GM23338 (cell line): ENCODE measurements around the gene KRTAP4-11. TPM values are rescaled to one million over a fixed set of nuclear protein-coding genes. Genes with fewer than 3 reads are reported as not detected.

Source experiments
- ATAC-seq: fragments of 200-7000 bp; cut with Tn5 transposase; 3 replicates; pipeline ENCODE4 v1.9.1; 2020
- DNase-seq: peaks from one replicate; pipeline ENCODE4 v3.0.0-alpha.2; 2015; ENCODE audit warnings: low spot score
- H2AFZ ChIP-seq: fragments of 200-600 bp; sonication (generic); 2 replicates; pipeline ENCODE4 v1.8.0; 2016; ENCODE audit warnings: antibody characterized with exemption, mild to moderate bottlenecking, moderate library complexity
- H3F3A ChIP-seq: fragments of 200-600 bp; sonication (generic); replicated peaks from 2 replicates; pipeline ENCODE4 v1.8.0; 2017; ENCODE audit warnings: antibody characterized with exemption, mixed run types, low read depth
- H3K27ac ChIP-seq: fragments of 200-600 bp; sonication (generic); 2 replicates; pipeline ENCODE4 v1.6.1; 2016; ENCODE audit warnings: low read depth
- H3K27me3 ChIP-seq: fragments of 200-600 bp; sonication (generic); 2 replicates; pipeline ENCODE4 v1.8.0; 2016; ENCODE audit warnings: mild to moderate bottlenecking, mixed run types, moderate library complexity; ENCODE audit not compliant: insufficient read depth
- H3K36me3 ChIP-seq: fragments of 200-600 bp; sonication (generic); 2 replicates; pipeline ENCODE4 v1.8.0; 2016; ENCODE audit warnings: mild to moderate bottlenecking; ENCODE audit not compliant: insufficient read depth
- H3K4me1 ChIP-seq: fragments of 200-600 bp; sonication (generic); 2 replicates; pipeline ENCODE4 v1.8.0; 2016; ENCODE audit warnings: mild to moderate bottlenecking, moderate library complexity; ENCODE audit not compliant: insufficient read depth
- H3K4me2 ChIP-seq: fragments of 200-600 bp; sonication (generic); 2 replicates; pipeline ENCODE4 v1.7.1; 2017; ENCODE audit warnings: mixed run types
- H3K4me3 ChIP-seq: fragments of 200-600 bp; sonication (generic); 2 replicates; pipeline ENCODE4 v1.6.1; 2016; ENCODE audit warnings: mixed run types
- H3K79me2 ChIP-seq: fragments of 200-600 bp; sonication (generic); replicated peaks from 2 replicates; pipeline ENCODE4 v1.8.0; 2017; ENCODE audit warnings: mild to moderate bottlenecking; ENCODE audit not compliant: insufficient read depth
- H3K9me2 ChIP-seq: fragments of 200-600 bp; sonication (generic); 2 replicates; pipeline ENCODE4 v1.8.0; 2017; ENCODE audit not compliant: insufficient read depth
- H4K20me1 ChIP-seq: fragments of 200-600 bp; sonication (generic); replicated peaks from 2 replicates; pipeline ENCODE4 v1.8.0; 2017; ENCODE audit warnings: mild to moderate bottlenecking; ENCODE audit not compliant: insufficient read depth
- H3K27ac Mint-ChIP-seq: 2 replicates; pipeline ENCODE4 v1.8.0; 2020; ENCODE audit warnings: inconsistent platforms, mild to moderate bottlenecking, moderate library complexity, mixed read lengths
- H3K27me3 Mint-ChIP-seq: 3 replicates; pipeline ENCODE4 v1.8.0; 2022; ENCODE audit warnings: low read depth, mild to moderate bottlenecking, moderate library complexity, mixed read lengths, inconsistent platforms; ENCODE audit not compliant: insufficient read depth, poor library complexity
- H3K36me3 Mint-ChIP-seq: 3 replicates; pipeline ENCODE4 v1.8.0; 2021; ENCODE audit warnings: low read depth, mild to moderate bottlenecking, inconsistent platforms, moderate library complexity, mixed read lengths
- H3K4me1 Mint-ChIP-seq: 3 replicates; pipeline ENCODE4 v1.8.0; 2020; ENCODE audit warnings: mild to moderate bottlenecking, inconsistent platforms, mixed read lengths
- H3K4me3 Mint-ChIP-seq: 3 replicates; pipeline ENCODE4 v1.8.0; 2021; ENCODE audit warnings: moderate library complexity, mild to moderate bottlenecking, inconsistent platforms, mixed read lengths
- H3K9me3 Mint-ChIP-seq: 3 replicates; pipeline ENCODE4 v1.8.0; 2020; ENCODE audit warnings: moderate library complexity, mild to moderate bottlenecking, inconsistent platforms, mixed read lengths
- CREB1 ChIP-seq: fragments of 250-450 bp; sonication (Bioruptor Pico); IDR thresholded peaks from 2 replicates; pipeline ENCODE4 v1.5.0; 2020; ENCODE audit warnings: low read depth, mild to moderate bottlenecking, moderate library complexity
- CTCF ChIP-seq, 2 experiments: fragments of 200-600 bp in 1 of 2; sonication (generic) in 1 of 2; conservative IDR thresholded peaks; 2 replicates each; pipeline versions ENCODE4 v1.5.1 to v1.6.1; 2016 to 2017; ENCODE audit warnings: antibody characterized with exemption in 2 of 2, low read depth in 2 of 2, mild to moderate bottlenecking in 2 of 2, moderate library complexity in 1 of 2
- ETS1 ChIP-seq: IDR thresholded peaks from 2 replicates; pipeline ENCODE4 v1.6.1; 2016; ENCODE audit warnings: antibody characterized with exemption
- EZH2 ChIP-seq: fragments of 200-600 bp; sonication (generic); IDR thresholded peaks from one replicate; pipeline ENCODE4 v1.8.0; 2017; ENCODE audit warnings: antibody characterized with exemption, mild to moderate bottlenecking, low read depth; ENCODE audit not compliant: unreplicated experiment
- JUNB ChIP-seq: IDR thresholded peaks from one replicate; pipeline ENCODE4 v1.6.1; 2016; ENCODE audit warnings: antibody characterized with exemption; ENCODE audit not compliant: unreplicated experiment
- NANOG ChIP-seq: IDR thresholded peaks from 2 replicates; pipeline ENCODE4 v1.6.1; 2016; ENCODE audit warnings: antibody characterized with exemption, borderline replicate concordance
- POLR2AphosphoS5 ChIP-seq: IDR thresholded peaks from 2 replicates; pipeline ENCODE4 v1.6.1; 2016; ENCODE audit warnings: antibody characterized with exemption, low read depth
- STAT1 ChIP-seq: IDR thresholded peaks from one replicate; pipeline ENCODE4 v1.6.1; 2016; ENCODE audit warnings: antibody characterized with exemption; ENCODE audit not compliant: unreplicated experiment
- ZNF114 ChIP-seq: fragments of 250-450 bp; sonication (Bioruptor Pico); IDR thresholded peaks from 2 replicates; pipeline ENCODE4 v1.5.0; 2020; ENCODE audit warnings: mild to moderate bottlenecking, moderate library complexity
- ZNF462 ChIP-seq: fragments of 250-450 bp; sonication (Bioruptor Pico); IDR thresholded peaks from 2 replicates; pipeline ENCODE4 v1.5.0; 2020; ENCODE audit warnings: mild to moderate bottlenecking, moderate library complexity
- polyA plus RNA-seq: library from polyadenylated mRNA; unstranded; fragments of >200 nt; fragmentation: Nextera tagmentation; extraction: Ambion mirVana; gene quantifications from 2 replicates; pipeline ENCODE4 v1.2.1, GENCODE V29; 2016
- total RNA-seq: library from RNA; depleted of rRNA; stranded (reverse); fragments of >200 nt; shearing (Covaris generic); gene quantifications from 2 replicates; pipeline ENCODE4 v1.2.3, GENCODE V29; 2014

Gene KRTAP4-11
- total and polyA plus RNA-seq, 2 experiments from 2014 or later = not detected

GRCh38 chr17:41163828-41164227, 45.7 kb upstream of the KRTAP4-11 start:
- no peaks in the 10 kb centered on the region; the same call in 2 of the 3 replicates for H3K9me3 Mint-ChIP-seq
- Histone ChIP-seq H3K4me3 (no peak overlapping the region), H2AFZ (peak overlapping the region; percentile 70), H4K20me1 (no peaks in the 10 kb centered on the region), H3K9me2 (no peaks in the 10 kb centered on the region), H3K4me1 (no peaks in the 10 kb centered on the region), H3K79me2 (no peaks in the 10 kb centered on the region), H3K36me3 (no peaks in the 10 kb centered on the region), H3F3A (no peaks in the 10 kb centered on the region), H3K27me3 (no peaks in the 10 kb centered on the region), H3K27ac (no peak overlapping the region), H3K4me2 (no peak overlapping the region)
- H3K4me1 Mint-ChIP-seq = peaks cover 5% of the 10 kb centered on the region; the same call in 2 of the 3 replicates
- no peak for DNase-seq
- no peak for ATAC-seq
- no peak overlapping the region for H3K27ac Mint-ChIP-seq
- no peaks in the 10 kb centered on the region for H3K36me3 Mint-ChIP-seq
- TF ChIP-seq NANOG = no peak
- no peak for TF ChIP-seq ETS1
- no peak for TF ChIP-seq JUNB
- no peak for TF ChIP-seq STAT1
- TF ChIP-seq ZNF114 (CRISPR knock-in tag) = no peak
- TF ChIP-seq POLR2AphosphoS5 = no peak
- no peak for TF ChIP-seq CREB1 (CRISPR knock-in tag)
- no peak for TF ChIP-seq CTCF (conservative IDR thresholded peaks at IDR 0.05; ENCODE audit: low read depth in 2 of 2)
- no peak for TF ChIP-seq EZH2
- TF ChIP-seq ZNF462 (CRISPR knock-in tag) = no peak
- no peak overlapping the region for H3K4me3 Mint-ChIP-seq
- H3K27me3 Mint-ChIP-seq = peaks cover 2% of the 10 kb centered on the region
